ENCODE results near the gene NOL9. TPM values are rescaled to one million over a fixed set of nuclear protein-coding genes. Genes with fewer than 3 reads are reported as not detected.

NOL9 gene
- total RNA-seq, 3 donors from 2014 or later: 20.0 to 28.3 (median 21.1) TPM

GRCh38 chr1:6592441-6592840 is 38.1 kb upstream of the NOL9 start:
- Histone ChIP-seq H3K9me3 (no peaks in the 10 kb centered on the region), H3K4me1 (ENCODE audit: low read depth) (no peaks in the 10 kb centered on the region), H3K4me3 (no peak overlapping the region), H3K36me3 (ENCODE audit: low read depth) (peaks cover 4% of the 10 kb centered on the region)
- intact Hi-C loops (cut with DNase I, micrococcal nuclease): no loop called here
- DNase-seq (no peak), ATAC-seq (no peak)
- TF ChIP-seq CTCF (IDR thresholded peaks at IDR 0.05): no peak

DNA sequence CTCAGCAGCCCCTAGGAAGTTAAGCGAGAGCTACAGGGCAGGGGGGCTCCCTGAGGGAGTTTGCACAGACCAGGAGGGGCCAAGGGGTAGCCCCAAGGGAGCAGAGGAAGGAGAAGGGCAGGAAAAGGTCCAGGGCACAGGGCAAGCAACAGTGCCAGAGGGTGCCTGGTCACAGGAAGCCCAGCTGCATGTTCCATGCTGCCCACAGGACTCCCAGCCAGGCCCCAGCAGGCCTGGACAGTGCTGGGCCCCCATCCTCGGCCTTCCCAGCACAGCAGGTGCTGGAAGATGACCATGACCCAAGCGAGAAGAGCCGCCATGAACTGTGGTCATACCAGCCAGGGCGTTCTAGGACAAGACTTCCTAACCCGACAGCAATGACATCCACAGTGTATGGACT is 37.3 kb upstream of the NOL9 start:
- no peak for TF ChIP-seq CTCF (IDR thresholded peaks at IDR 0.05)
- H3K4me1 ChIP-seq (ENCODE audit: low read depth): no peaks in the 10 kb centered on the region
- intact Hi-C loops (cut with DNase I, micrococcal nuclease): no loop called here
- no peak overlapping the region for H3K4me3 ChIP-seq
- no peak for DNase-seq
- H3K36me3 ChIP-seq (ENCODE audit: low read depth): peaks cover 4% of the 10 kb centered on the region
- H3K9me3 ChIP-seq: no peaks in the 10 kb centered on the region
- no peak for ATAC-seq

- no peak for DNase-seq
- Histone ChIP-seq H3K36me3 (ENCODE audit: low read depth) (peaks cover 4% of the 10 kb centered on the region), H3K4me1 (ENCODE audit: low read depth) (no peaks in the 10 kb centered on the region), H3K4me3 (no peak overlapping the region), H3K9me3 (no peaks in the 10 kb centered on the region)
- intact Hi-C loops (cut with DNase I, micrococcal nuclease): no loop called here
- no peak for TF ChIP-seq CTCF (IDR thresholded peaks at IDR 0.05)
- ATAC-seq: peak; percentile 5
These were observed 36.9 kb upstream of the NOL9 start for GRCh38 chr1:6591222-6591621.

GRCh38 chr1:6590046-6590445 is 35.7 kb upstream of the NOL9 start:
- Histone ChIP-seq H3K4me1 (ENCODE audit: low read depth) (no peaks in the 10 kb centered on the region), H3K36me3 (ENCODE audit: low read depth) (peaks cover 4% of the 10 kb centered on the region), H3K9me3 (no peaks in the 10 kb centered on the region), H3K4me3 (no peak overlapping the region)
- TF ChIP-seq CTCF (IDR thresholded peaks at IDR 0.05): no peak
- intact Hi-C loops (cut with DNase I, micrococcal nuclease): no loop called here
- ATAC-seq (no peak), DNase-seq (no peak)

- intact Hi-C loops (cut with DNase I, micrococcal nuclease): no loop called here
- ATAC-seq: no peak
These were observed 34.7 kb upstream of the NOL9 start for GRCh38 chr1:6588893-6589520.

More at GRCh38 chr1:6588893-6589520, 34.7 kb upstream of the NOL9 start:
- no peaks in the 10 kb centered on the region for H3K4me1 ChIP-seq (ENCODE audit: low read depth)
- H3K9me3 ChIP-seq: no peaks in the 10 kb centered on the region
- H3K36me3 ChIP-seq (ENCODE audit: low read depth): peaks cover 4% of the 10 kb centered on the region
- H3K4me3 ChIP-seq: no peak overlapping the region
- DNase-seq: no peak
- no peak for TF ChIP-seq CTCF (IDR thresholded peaks at IDR 0.05)

Measured in mucosa of descending colon (tissue), 3 donors.